Left renal pelvis (tissue), 4 donors: ENCODE results near the gene PNLDC1. TPM values are rescaled to one million over a fixed set of nuclear protein-coding genes. Genes with fewer than 3 reads are reported as not detected.
"Not testable (repeated sequence)": the region's sequence is repeated elsewhere in the genome, so short reads cannot be mapped to it uniquely, and the experiment has no call there.

Experiments
- DNase-seq, 4 donors: peaks; one replicate each; pipeline ENCODE4 v3.0.0-alpha.2; 2013; ENCODE audit warnings: low read depth in 4 of 4, low spot score in 3 of 4
- polyA plus RNA-seq, 4 donors: library from polyadenylated mRNA; unstranded; fragments of 120-200 nt; gene quantifications; one replicate each; pipeline ENCODE4 v1.2.1, GENCODE V29; 2013; ENCODE audit not compliant: insufficient read length in 4 of 4

Gene PNLDC1
- polyA plus RNA-seq, 4 donors, result 0.12 to 1.7 (median 0.30) TPM

DNA sequence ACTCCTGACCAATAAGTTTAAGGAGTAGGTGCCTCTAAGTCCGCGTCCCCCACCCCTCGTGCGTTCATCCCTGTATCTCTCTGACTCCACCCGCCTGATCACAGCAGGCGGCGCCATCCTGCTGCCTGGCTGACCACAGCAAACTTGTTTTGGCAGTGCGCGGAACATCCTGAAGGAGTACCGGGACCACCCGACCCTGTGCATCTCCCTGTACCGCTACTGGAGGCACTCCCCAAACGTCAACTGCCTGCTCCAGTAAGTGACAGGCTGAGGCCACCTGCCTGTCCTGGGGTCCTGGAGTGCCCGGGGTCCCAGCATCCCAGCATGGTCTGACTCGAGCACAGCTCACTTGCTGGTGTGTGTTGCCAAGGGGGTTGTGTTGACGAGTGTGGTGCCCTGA lies 19.0 kb downstream of the PNLDC1 start:
- DNase-seq, result no peak

DNA sequence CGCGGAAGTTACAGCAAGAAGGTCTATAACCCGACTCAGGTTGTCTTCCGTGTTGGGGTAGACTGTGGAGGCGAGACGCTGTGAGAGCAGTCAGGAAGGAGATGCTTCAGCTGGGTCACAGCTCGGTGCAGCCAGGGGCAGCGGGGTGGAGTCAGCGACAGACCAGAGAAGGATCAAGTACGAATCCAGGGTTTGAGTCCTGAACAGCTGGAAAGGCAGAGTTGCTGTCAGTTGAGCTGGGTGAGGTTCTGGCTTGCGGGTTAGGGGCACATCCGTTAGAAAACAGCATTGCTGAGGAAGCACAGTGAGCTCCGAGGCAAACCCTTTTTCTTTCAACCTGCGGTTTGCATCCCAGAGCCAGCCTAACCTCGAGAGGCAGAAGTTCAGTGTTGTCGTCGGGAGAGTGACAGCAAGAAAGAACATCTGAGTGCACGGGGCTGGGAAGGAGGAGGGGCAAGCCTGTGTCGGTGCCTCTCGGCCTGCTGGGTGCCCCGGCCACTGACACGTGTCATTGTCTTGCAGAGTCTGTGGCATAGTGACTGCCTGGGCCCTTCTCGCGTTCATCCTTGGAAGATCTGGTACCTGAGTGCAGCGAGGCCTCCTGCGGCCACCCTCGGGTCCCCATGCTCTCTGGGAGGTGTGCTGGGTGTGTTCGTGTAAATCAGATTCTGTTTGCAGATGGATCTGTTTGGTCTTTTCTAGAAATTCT lies 20.0 kb downstream of the PNLDC1 start:
- no peak for DNase-seq

DNA sequence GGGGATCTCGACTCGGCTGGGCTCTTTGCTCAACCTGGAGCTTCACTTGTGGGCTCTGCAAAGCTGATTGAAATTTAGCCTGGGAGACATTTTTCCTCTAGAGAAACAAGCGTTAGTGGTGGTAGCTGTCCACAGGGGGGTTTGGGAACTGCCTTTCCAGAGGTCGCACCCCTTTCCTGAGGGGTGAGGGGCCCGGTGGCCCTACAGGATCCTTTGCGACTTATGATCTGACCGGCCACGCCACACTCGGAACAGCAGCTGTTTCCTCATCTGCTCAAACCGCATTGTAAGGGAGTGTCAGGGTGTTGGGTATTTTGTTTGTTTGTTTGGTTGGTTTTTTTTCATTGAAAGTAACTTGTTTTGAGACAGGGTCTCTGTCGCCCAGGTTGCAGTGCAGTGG lies 21.0 kb downstream of the PNLDC1 start:
- no peak for DNase-seq

DNA sequence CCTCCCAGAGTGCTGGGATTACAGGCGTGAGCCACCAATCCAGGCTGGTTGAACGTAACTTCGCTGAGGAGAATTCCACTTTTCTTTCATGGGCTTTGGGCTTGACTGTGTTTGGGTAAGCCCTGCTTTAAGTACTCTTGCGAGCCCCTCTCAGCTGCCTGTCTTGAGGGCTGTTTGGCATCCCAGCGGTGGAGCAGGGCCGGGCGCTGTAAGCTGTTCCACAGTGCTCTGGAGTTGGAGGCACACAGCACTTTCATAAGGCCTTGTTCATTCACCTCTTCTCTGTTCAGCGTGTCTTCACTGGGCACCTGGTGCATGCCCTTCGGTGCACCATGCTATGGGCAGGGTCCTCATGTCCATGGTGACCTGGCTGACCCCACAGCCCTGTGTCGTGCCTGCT lies 21.6 kb downstream of the PNLDC1 start:
- no peak for DNase-seq

DNA sequence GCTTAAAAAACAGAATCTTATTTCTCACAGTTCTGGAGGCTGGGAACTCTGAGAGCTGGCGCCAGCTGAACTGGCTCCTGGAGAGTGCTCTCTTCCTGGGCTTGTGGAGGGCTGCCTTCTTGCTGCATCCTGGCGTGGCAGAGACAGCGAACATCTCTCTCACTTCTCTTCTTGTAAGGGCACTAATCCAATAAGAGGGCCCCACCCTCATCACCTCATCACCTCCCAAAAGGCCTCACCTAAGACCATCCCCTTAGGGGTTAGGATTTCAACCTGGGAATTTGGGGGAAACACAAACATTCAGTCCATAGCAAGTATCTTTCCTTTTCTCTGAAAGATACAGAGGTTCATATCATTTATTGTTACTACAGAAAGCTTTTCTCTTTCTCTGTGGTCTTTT lies 23.9 kb downstream of the PNLDC1 start:
- DNase-seq, result no peak

DNA sequence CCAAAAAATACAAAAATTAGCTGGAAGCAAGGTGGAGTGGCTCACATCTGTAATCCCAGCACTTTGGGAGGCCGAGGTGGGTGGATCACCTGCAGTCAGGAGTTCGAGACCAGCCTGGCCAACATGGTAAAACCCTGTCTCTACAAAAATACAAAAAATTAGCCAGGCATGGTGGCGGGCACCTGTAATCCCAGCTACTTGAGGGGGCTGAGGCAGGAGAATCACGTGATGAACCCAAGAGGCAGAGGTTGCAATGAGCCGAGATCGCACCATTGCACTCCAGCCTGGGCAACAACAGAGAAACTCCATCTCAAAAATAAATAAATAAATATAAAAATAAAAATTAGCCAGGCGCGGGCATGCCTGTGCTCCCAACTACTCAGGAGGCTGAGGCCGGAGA lies 24.6 kb downstream of the PNLDC1 start:
- not testable (repeated sequence) for DNase-seq

DNA sequence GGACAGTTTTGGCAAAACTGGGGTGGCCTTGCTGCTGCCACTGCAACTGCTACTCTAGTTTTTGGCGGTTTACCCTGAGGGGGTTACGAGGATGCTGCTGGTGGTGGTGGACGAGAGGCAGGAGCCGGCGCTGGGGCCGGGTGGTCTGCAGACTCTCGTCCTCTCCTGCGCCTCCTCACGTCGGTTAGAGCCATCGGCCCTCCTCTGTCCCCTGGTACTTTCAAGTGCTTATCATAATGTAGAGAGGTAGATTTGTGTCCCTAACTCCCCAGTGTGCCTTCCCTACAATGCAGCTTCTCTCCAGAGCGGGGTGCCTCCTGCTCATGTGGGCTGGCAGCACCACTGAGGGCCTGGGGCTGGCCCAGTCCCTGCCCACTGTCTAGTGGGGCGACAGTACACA lies 25.9 kb downstream of the PNLDC1 start:
- DNase-seq, result no peak

DNA sequence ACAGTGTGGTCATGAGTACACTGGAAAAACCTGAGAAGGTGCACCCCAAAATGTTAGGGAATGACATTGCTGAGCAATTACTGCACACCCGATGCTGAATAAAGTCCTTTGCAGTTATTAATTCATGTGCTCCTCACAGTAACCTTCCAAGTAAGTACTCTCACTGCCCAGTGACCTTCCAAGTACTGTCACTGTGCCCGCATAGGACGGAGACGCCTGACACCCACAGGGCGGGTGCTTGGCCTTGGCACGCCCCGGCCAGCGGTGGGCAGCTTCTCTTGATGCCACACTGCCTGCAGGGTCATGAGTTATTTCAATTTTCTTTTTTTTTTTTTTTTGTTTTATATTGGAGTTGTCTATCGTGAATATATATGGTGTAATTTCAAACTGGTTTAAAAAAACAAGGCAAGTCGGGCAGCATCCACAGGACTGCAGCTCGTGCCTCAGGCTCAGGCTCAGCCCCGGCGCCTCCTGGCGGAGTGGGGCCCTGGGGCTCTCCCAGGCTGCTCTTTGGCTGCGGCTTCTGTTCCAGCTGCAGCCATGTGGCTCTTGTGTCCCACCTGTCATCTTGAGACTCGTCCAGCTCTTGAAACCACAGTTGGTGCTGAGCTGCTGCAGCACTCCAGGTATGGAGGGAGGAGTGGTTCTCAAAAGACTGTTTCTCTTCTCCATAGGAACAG lies 27.0 kb downstream of the PNLDC1 start:
- DNase-seq, result no peak

DNA sequence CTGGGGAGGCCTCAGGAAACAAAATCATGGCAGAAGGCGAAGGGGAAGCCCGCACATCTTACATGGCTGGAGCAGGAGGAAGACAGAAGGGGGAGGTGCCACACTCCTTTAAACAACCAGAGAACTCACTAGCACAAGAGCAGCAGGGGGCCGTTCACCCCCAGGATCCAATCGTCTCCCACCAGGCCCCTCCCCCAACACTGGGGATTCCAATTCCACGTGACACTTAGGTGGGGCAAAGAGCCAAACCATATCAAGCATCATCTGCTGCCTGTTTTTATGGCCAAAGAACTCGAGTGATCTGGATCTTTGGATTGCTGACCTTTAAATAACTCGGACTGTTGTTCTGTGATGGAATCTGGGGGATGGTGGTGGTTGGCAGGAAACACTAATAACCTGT lies 28.0 kb downstream of the PNLDC1 start:
- DNase-seq, result no peak

DNA sequence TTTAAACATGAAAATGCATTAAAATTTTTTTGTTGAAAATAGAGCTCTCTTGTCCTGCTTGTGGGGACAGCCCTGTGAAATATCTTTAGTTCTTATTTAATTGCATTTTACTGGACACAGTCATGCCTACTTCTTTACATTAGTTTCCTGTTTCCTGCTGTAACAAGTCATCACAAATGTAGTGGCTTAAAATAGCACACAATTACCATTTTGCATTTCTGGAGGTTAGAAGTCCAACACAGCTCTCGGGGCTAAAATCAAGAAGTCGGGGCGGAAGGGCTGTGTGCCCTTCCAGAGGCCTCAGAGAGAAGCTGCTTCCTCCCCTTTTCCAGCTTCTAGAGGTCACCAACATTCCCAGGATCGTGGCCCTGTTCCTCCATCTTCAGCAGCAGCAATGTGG lies 29.4 kb downstream of the PNLDC1 start:
- no peak for DNase-seq

DNA sequence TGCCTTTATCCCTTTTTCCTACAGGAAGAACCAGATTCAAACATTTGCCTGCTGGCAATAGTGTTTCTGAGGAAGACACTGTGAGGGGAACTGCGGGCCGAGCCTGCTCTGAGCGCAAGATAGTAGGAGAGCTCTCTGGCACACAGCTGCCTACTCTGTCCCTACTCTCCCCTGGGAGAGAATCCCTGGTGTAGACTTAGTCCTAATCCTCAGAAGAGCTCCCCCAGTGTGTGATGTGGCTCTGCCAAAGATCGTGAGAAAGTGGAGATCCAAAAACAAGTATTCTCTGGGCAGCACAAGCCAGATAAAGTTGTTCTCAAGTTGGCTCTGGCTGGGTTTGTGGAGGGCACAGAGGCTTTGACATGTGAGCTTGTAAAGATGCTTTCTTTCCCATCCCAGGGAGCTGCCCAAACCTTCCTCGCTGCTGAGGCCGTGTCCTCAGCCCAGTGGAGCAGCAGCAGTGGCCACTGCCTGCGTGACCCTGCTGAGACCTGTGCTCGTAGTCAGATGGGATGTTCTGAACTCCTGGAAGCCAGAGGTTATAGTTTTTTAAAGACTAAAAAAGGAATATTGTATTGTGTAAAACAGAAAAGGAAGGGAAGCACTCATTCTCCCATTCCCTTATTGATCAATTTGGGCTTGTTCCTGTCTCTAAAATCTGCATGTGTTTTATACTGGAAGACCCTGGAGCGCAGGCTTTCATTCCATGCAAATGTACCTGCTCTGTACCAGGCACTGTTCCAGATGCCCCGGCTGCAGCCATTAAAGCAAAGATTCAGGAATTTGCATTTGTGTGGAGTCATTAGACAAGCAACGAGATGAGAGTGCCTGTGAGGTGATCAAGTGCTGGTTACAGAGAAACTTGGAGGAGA lies 30.7 kb downstream of the PNLDC1 start:
- no peak for DNase-seq

DNA sequence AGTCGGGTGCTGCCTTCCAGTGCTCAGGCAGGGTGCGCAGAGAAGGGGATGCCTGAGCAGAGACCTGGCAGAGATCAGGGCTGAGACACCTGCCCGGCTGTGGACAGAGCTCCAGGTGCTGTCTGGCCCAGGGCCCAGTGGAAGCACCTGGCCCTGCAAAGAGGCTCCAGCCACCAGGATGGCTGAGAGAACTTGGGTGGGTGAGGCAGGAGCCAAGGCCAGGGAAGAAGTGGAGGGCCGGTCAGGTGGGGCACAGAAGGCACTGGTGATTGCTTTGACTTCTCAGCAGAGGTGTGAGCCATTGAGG lies 31.2 kb downstream of the PNLDC1 start:
- DNase-seq, result no peak

DNA sequence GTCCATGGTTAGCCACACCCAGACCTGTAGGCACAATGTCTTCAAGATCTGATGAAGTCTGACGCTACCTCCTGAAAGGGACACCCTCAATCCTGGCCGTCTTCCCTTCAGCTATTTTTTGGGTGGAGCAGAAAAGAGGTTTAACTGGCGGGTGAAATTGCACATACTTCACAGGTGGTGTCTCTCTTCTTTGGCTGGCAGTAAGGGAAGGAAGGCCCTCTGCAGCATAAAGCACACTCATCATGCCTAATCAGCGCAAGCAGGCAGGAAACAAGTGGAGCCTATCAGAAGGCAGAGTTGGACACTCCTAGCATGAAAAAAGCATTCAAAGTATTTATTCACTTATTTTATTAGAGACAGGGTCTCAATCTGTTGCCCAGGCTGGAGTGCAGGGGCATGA lies 32.9 kb downstream of the PNLDC1 start:
- DNase-seq, result no peak

DNA sequence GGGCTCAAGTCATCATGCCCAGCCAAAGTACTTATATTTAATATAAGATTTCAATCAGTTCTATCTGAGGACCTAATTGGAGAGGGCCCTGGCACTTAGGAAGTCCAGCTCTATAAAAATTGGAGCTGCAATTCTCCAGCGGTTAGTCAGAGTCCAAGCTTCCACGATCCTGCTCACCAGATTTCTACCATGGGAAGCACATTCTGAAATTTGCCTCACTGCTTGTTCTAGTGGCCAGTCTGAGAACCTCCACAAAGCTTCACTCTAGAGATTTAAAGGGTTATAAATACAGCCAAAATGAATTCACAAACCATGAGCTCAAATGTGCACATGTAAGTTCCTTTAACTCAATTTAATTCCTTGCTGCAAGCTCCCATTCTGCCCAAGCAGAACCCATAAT lies 33.5 kb downstream of the PNLDC1 start:
- no peak for DNase-seq

DNA sequence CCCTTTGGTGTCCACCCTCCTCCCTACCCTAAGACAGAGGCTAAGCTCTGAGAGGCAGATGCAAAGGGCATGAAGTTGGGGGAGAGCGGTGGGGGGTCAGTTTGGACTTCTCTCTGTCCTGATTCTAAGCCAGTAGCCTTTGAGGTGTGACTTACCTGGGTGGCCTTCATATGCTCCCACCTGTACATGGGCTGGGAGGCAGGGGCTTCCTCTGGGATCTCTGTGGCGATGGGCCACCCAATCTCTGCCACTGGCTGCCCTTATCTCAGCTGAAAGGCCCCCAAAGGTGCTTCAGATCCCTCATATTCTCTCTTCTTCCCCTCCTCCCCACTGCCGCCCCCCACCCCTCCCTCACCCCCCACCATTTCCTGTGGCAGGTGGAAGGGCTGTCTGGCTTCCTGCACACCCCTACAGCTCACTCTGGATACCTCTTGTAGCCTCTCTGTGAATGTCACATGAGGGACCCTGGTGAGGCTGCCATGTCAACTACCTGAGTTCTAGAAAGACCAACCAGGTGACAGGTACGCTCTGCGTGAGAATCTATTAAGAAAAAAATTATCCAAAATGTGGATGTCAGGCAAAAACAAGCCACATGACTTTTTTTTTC lies 34.0 kb downstream of the PNLDC1 start:
- no peak for DNase-seq

DNA sequence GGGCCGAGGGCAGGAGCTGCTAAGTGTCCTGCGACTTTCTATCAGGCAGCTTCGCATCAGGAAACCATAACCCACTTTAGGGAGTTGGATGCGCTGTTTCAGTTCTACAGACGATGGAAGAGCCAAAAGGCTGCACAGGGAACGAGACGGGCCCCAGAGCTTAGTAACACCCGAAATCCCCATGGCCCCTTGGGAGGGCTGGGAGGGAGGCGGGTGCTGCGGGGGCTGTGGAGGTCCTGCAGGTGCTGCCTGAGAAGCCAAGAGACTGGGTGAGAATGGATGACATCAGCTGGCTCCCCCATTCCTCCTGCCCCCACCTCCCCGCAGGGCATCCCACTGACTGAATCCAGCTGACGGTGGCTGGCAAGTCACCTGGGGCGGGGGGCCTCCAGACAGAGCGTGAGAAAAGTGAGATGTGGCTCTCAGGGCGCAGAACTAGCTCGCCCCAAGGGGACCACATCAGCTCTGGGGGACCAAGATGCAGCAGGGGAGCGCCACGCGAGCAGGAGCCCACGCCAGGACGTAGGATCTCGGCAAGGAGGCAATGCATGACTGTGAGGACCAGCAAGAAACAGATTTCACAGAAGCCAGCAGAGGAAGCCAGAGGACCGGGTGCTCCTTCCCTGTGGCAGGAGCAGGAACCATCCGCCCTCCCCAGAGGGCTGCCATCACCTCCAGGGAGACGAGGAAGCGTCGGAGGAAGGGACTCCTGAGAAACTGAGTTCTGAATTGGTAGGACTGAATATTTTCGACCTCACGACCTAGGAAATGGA lies 36.8 kb downstream of the PNLDC1 start:
- no peak for DNase-seq

DNA sequence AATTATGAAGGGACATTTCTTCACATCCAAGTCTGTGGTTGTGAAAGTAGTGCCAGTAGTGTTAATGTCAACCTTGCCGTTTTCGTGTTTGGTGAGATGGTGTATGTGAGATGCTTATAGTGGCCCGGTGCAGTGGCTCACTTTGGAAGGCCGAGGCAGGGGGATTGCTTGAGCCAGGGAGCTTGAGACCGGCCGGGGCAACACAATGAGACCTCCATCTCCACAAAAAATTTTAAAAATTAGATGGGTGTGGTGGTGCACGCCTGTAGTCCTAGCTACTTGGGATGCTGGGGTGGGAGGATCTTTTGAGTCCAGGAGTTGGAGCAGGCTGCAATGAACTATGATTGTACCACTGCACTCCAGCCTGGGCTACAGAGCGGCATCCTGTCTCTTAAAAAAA lies 37.4 kb downstream of the PNLDC1 start:
- DNase-seq, result no peak

DNA sequence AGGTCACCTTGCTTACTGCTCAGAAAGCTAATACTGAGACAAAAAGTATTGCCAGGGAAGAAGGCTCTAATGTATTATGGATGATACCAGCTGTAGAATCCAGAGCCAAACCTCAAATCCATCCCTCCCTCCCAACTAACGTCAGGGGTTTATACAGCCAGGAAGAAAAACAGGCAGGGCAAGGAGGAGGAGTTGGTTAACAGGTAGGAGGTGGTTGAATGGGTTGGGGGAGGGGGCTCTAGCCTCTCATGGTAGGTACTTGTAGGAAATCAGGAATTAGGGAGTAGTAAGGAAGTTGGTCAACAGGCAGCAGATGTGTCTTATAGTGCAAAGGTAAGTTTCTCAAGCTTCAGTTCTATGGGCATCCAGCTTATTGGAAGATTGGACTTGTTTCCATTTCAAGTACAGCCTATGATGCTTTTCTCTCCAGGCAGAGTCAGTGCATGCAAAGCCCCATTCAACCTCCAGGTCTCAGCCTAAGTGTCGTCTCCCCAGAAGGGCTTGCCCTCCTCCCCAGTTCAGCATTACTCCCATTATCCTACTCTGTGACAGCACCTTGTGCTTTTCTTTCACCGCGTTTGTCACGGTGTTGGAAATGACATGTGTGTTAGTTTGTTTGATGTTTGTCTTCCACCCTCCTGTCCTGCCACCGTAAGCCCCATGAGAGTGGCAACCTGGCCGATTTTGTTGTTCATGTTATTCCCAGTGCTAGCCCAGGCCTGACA lies 38.1 kb downstream of the PNLDC1 start:
- DNase-seq, result no peak

DNA sequence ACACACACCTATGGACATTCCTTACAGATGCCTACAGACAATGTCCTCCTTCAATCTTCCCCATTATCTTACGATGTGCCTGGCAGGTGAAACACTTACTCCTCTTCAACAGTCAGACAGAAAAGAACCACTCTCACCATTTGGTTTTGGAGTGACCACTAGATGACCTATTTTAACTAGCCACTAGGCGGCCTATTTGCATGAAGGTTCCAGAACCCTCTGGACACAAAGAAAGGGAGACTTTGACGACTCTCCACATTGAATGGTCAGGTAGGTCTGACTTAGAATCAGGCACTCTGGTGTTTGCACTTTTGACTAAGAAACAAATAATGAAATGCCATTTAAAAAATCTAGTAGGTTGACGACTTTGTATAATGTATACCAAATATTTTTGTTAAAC lies 42.0 kb downstream of the PNLDC1 start:
- no peak for DNase-seq
